ENCODE results near the gene FAM169A.

GRCh38 chr5:74736759-74737158 is 129.4 kb downstream of the FAM169A start:
- TF ChIP-seq FOXP2 (optimal IDR thresholded peaks at IDR 0.05; ENCODE audit: control extremely low read depth, extremely low read length, insufficient read depth) (no peak), POLR2AphosphoS5 (IDR thresholded peaks at IDR 0.05; ENCODE audit: borderline replicate concordance, low read depth, low read length) (no peak)
